MCF 10A (cell line): Measurements from ENCODE around the gene PTX3. TPM values are rescaled to one million over a fixed set of nuclear protein-coding genes. Genes with fewer than 3 reads are reported as not detected.

Experiments used
- BruUV-seq: library from RNA; stranded (reverse); fragments of 400-500 nt; replicated peaks from 2 replicates; lab custom pipeline; 2021; lab: Mats Ljungman, UMichigan
- CTCF ChIA-PET: fragments of 300-600 bp; sonication (Branson Sonifier 250); formaldehyde crosslinking; extraction: SDS; loops from one replicate; lab custom pipeline; 2021; ENCODE audit warnings: antibody characterized with exemption, inconsistent platforms; lab: Yijun Ruan, JAX
- POLR2A ChIA-PET: fragments of 300-600, 350-650 bp; sonication (Branson Sonifier 250); formaldehyde crosslinking; extraction: SDS; loops from one replicate; lab custom pipeline; 2020; ENCODE audit warnings: antibody characterized with exemption, inconsistent platforms; lab: Yijun Ruan, JAX
- DNase-seq: peaks from one replicate; pipeline ENCODE4 v3.0.0-alpha.2; 2018; ENCODE audit not compliant: unreplicated experiment
- H3K27ac Mint-ChIP-seq: one replicate; pipeline ENCODE4 v1.8.0; 2022; ENCODE audit warnings: mild to moderate bottlenecking, low read depth, mixed read lengths; ENCODE audit not compliant: unreplicated experiment
- H3K27me3 Mint-ChIP-seq: one replicate; pipeline ENCODE4 v1.8.0; 2022; ENCODE audit warnings: mixed read lengths; ENCODE audit not compliant: insufficient read depth, unreplicated experiment
- H3K36me3 Mint-ChIP-seq: one replicate; pipeline ENCODE4 v1.8.0; 2022; ENCODE audit warnings: mild to moderate bottlenecking, moderate library complexity, mixed read lengths; ENCODE audit not compliant: insufficient read depth, unreplicated experiment
- H3K4me1 Mint-ChIP-seq: one replicate; pipeline ENCODE4 v1.8.0; 2022; ENCODE audit warnings: mixed read lengths; ENCODE audit not compliant: insufficient read depth, unreplicated experiment
- H3K4me3 Mint-ChIP-seq: one replicate; pipeline ENCODE4 v1.8.0; 2022; ENCODE audit warnings: mild to moderate bottlenecking, moderate library complexity, mixed read lengths; ENCODE audit not compliant: unreplicated experiment
- H3K9me3 Mint-ChIP-seq: one replicate; pipeline ENCODE4 v1.8.0; 2022; ENCODE audit warnings: mixed read lengths; ENCODE audit not compliant: unreplicated experiment
- intact Hi-C: fragments of 100-400 bp; cut with micrococcal nuclease; formaldehyde crosslinking; loops from 2 replicates; pipeline ENCODE4 v1.14.1; 2022
- total RNA-seq: library from RNA; stranded (reverse); gene quantifications from 2 replicates; pipeline ENCODE4 v1.2.3, GENCODE V29; 2022
- TF ChIP-seq, protein P1 (sequence below): fragments of 200-600 bp; IDR thresholded peaks from one replicate; pipeline ENCODE4 v1.8.0; 2022; ENCODE audit warnings: antibody characterized with exemption, mild to moderate bottlenecking; ENCODE audit not compliant: unreplicated experiment

The PTX3 gene
- total RNA-seq, 1 experiment from 2014 or later, result 217 TPM

DNA sequence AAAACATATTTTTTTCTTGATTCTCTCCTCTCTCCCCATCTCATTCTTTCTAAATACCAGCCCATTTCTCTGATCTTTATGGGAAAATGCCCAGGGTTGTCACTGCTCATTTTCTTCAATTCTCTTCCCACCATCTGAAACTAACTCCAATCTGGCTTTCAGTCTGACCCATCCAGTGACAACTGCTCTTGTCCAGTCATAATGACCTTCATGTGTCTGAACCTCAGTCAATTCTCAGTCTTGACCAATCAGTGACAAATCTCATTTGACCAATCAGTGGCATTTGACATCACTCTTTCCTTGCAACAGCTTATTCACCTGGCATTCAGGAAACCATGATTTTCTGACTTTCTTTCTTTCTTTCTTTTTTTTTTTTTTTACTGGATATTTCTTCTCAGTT, 51.5 kb downstream of the PTX3 start:
- intact Hi-C loops, result no loop called here
- BruUV-seq, result no TSS peak
- TF ChIP-seq, protein P1, sequence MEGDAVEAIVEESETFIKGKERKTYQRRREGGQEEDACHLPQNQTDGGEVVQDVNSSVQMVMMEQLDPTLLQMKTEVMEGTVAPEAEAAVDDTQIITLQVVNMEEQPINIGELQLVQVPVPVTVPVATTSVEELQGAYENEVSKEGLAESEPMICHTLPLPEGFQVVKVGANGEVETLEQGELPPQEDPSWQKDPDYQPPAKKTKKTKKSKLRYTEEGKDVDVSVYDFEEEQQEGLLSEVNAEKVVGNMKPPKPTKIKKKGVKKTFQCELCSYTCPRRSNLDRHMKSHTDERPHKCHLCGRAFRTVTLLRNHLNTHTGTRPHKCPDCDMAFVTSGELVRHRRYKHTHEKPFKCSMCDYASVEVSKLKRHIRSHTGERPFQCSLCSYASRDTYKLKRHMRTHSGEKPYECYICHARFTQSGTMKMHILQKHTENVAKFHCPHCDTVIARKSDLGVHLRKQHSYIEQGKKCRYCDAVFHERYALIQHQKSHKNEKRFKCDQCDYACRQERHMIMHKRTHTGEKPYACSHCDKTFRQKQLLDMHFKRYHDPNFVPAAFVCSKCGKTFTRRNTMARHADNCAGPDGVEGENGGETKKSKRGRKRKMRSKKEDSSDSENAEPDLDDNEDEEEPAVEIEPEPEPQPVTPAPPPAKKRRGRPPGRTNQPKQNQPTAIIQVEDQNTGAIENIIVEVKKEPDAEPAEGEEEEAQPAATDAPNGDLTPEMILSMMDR, result no peak
- CTCF ChIA-PET, result interaction anchor here (0.7 to 2.0 kb wide), 4 partner anchors 44 to 286 kb away, joined by 3 to 13 read pairs (median 3); no protein-coding TSS in a partner anchor
- Mint-ChIP-seq H3K27me3 (no peaks in the 10 kb centered on the region), H3K4me3 (no peak overlapping the region), H3K27ac (no peak overlapping the region), H3K36me3 (no peaks in the 10 kb centered on the region), H3K9me3 (peaks cover 8% of the 10 kb centered on the region), H3K4me1 (peaks cover under 1% of the 10 kb centered on the region)
- DNase-seq, result no peak
- POLR2A ChIA-PET, result no interaction called here

DNA sequence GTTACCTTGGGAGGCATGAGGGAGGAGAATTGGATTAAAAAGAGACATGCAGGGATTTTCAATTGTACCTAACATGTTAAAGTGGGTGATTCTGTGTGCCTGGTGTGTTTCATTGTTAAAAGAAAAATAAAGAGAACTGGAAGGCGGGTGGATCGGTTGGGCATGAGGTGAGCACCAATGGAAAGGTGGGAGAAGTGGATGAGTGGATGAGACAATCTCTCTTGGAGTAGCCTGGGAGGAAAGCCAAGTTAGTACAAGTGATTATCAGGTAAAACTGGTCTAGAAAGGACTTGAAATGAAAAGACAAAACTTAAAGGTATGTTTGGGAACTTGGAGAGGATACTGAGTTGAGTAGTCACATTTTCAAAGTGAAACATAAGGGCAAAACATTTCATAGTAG, 54.5 kb downstream of the PTX3 start:
- CTCF ChIA-PET, result interaction anchor here (0.6 to 11.6 kb wide), 3 partner anchors 11 to 325 kb away, joined by 3 to 282 read pairs (median 3); no protein-coding TSS in a partner anchor

More for the DNA sequence above, 54.5 kb downstream of the PTX3 start:
- H3K27ac Mint-ChIP-seq, result no peak overlapping the region
- intact Hi-C loops, result no loop called here
- peaks cover 8% of the 10 kb centered on the region for H3K9me3 Mint-ChIP-seq
- DNase-seq, result no peak
- POLR2A ChIA-PET, result interaction anchor here (1.0 kb wide), 1 partner anchor 9 kb away, joined by 3 read pairs; no protein-coding TSS in a partner anchor
- no TSS peak for BruUV-seq
- peaks cover 9% of the 10 kb centered on the region for H3K4me1 Mint-ChIP-seq
- no peaks in the 10 kb centered on the region for H3K36me3 Mint-ChIP-seq
- TF ChIP-seq, protein P1, result no peak
- no peak overlapping the region for H3K4me3 Mint-ChIP-seq
- H3K27me3 Mint-ChIP-seq, result no peaks in the 10 kb centered on the region

Other genes with a start within 250 kb of the PTX3 start
- gene VEPH1, start 66.6 kb downstream of the PTX3 start, total RNA-seq, result 2.4 TPM in 2 replicates